ENCODE measurements around the gene PRDM16.

PRDM16 gene

DNA sequence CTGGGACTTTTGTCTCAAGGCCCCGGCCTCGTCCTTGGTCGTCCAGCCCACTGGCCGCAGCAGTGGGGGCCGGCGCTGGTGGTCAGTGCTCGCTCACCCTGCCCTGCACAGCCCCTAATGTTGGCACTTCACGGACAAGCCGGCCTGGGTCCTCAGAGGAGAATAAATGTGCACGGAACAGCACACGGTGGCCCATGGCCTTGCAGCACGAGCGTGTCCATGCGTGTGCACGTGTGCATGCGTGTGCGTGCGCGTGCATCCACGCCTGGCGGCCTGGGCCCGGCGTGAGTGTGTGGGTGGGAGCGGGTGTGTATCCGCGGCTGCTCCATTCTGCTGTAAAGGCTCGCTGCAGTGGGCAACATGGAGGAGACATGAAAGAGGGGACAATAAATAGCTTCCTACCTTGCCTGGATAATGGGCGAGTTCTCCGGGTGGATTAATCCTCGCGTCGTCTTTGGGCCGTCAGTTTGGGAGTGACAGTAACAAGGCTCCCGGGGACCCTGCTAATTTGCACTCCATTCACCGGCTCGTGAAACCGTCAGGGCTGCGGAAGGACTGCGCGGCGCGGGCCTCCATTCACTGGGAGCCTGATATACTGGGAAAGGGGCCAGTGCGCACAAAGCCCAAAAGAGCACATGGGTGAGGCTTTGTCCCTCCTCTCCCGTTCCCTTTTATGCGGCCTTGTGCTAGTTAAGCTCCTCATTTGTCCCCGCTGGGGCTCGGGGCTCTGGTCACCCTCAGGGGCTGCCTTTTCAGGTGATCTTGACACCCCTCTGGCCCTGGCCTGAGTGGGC lies 142.8 kb downstream of the PRDM16 start:
- Histone ChIP-seq H3K79me2 (ENCODE audit: insufficient read depth, low read length) (no peaks in the 10 kb centered on the region), H3K4me2 (ENCODE audit: insufficient read depth, low read length) (no peak overlapping the region), H2AFZ (ENCODE audit: low read depth, low read length) (no peak overlapping the region), H3K4me3 (ENCODE audit: low read depth in 1 of 2, low read length in 2 of 2) (no peak overlapping the region), H3K27ac (ENCODE audit: low read length) (no peak overlapping the region), H3K9ac (ENCODE audit: low read depth, low read length) (no peak overlapping the region), H3K9me3 (ENCODE audit: insufficient read depth, low read length, severe bottlenecking) (no peaks in the 10 kb centered on the region), H3K36me3 (ENCODE audit: insufficient read depth, low read length) (no peaks in the 10 kb centered on the region), H4K20me1 (ENCODE audit: insufficient read depth, low read length) (peaks cover 12% of the 10 kb centered on the region), H3K27me3 (ENCODE audit: insufficient read depth, low read length, poor library complexity) (no peaks in the 10 kb centered on the region), H3K4me1 (ENCODE audit: insufficient read depth, low read length) (no peaks in the 10 kb centered on the region)
- no peak for DNase-seq
- TF ChIP-seq, protein P1, sequence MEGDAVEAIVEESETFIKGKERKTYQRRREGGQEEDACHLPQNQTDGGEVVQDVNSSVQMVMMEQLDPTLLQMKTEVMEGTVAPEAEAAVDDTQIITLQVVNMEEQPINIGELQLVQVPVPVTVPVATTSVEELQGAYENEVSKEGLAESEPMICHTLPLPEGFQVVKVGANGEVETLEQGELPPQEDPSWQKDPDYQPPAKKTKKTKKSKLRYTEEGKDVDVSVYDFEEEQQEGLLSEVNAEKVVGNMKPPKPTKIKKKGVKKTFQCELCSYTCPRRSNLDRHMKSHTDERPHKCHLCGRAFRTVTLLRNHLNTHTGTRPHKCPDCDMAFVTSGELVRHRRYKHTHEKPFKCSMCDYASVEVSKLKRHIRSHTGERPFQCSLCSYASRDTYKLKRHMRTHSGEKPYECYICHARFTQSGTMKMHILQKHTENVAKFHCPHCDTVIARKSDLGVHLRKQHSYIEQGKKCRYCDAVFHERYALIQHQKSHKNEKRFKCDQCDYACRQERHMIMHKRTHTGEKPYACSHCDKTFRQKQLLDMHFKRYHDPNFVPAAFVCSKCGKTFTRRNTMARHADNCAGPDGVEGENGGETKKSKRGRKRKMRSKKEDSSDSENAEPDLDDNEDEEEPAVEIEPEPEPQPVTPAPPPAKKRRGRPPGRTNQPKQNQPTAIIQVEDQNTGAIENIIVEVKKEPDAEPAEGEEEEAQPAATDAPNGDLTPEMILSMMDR (IDR thresholded peaks at IDR 0.05; ENCODE audit: borderline replicate concordance, extremely low read depth, low read length, poor library complexity, severe bottlenecking), result no peak
- TF ChIP-seq EZH2 (IDR thresholded peaks at IDR 0.05; ENCODE audit: borderline replicate concordance, low read depth, low read length, severe bottlenecking), result no peak
- ATAC-seq (ENCODE audit: insufficient read depth, low read depth), result no peak

DNA sequence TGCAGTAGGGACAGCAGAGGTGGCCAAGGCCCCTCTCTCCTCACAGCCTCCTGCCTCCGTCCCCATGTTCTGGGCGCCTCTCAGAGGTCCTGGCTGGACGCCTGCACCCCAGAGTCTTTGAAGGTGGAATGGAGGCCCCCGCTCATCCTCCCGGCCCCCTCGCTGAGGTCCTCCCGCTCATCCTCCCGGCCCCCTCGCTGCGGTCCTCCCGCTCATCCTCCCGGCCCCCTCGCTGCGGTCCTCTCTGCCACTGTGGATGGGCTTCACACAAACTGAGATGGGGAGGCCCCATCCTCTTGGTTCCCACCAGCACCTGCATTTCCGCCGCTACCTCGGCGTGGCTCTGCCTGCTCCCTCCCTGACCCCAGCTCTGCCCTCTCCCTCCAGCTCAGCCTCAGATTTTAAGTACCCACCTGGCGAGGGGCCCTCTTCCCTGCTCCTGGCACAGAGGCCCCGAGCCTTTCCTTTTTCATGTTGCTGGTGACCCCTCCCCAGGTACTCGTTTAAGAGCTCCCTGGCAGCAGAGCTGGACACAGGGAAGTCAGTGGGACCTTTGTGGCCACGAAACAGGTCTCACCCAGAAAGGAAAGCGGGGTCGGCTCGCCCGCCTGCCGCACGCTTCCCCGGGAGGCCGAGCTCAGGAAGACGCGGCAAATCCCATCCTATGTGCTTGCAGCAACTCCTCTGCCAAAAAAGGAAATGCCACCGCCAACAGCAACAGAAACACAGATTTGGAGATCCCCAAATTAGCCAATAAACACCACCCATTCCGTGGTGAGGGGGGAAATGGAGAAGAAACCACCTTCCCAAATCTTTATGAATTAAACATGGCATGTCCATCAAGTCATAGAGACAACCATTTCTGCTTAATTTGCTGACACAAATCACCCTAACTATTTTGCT lies 143.7 kb downstream of the PRDM16 start:
- Histone ChIP-seq H3K4me1 (ENCODE audit: insufficient read depth, low read length) (no peaks in the 10 kb centered on the region), H3K4me3 (ENCODE audit: low read depth in 1 of 2, low read length in 2 of 2) (no peak overlapping the region), H3K9me3 (ENCODE audit: insufficient read depth, low read length, severe bottlenecking) (no peaks in the 10 kb centered on the region), H3K27ac (ENCODE audit: low read length) (no peak overlapping the region), H4K20me1 (ENCODE audit: insufficient read depth, low read length) (peaks cover 12% of the 10 kb centered on the region), H3K27me3 (ENCODE audit: insufficient read depth, low read length, poor library complexity) (no peaks in the 10 kb centered on the region), H2AFZ (ENCODE audit: low read depth, low read length) (no peak overlapping the region), H3K79me2 (ENCODE audit: insufficient read depth, low read length) (no peaks in the 10 kb centered on the region), H3K36me3 (ENCODE audit: insufficient read depth, low read length) (no peaks in the 10 kb centered on the region), H3K9ac (ENCODE audit: low read depth, low read length) (no peak overlapping the region), H3K4me2 (ENCODE audit: insufficient read depth, low read length) (no peak overlapping the region)
- ATAC-seq (ENCODE audit: insufficient read depth, low read depth) (no peak), DNase-seq (no peak)
- no peak for TF ChIP-seq EZH2 (IDR thresholded peaks at IDR 0.05; ENCODE audit: borderline replicate concordance, low read depth, low read length, severe bottlenecking)
- TF ChIP-seq, protein P1 (IDR thresholded peaks at IDR 0.05; ENCODE audit: borderline replicate concordance, extremely low read depth, low read length, poor library complexity, severe bottlenecking), result no peak

DNA sequence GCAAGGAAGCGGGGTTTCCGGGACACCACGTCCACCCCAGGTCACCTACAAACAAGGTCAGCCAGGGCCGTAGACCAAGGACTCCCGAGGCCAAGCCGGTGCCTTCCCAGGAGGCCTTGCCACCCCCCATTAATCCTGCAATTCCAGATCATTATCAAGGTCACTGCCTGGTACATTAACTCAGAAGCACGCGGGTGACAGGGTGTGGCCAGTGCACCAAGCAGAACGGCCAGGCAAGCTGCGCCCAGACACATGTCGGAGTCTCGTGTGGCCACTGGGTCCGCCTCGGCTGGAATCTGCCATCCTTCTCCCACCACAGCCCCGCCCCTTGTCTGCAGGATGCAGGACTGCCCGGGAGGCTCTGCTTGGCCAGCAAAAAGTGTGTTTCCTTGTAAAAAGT lies 144.7 kb downstream of the PRDM16 start:
- no peaks in the 10 kb centered on the region for H3K79me2 ChIP-seq (ENCODE audit: insufficient read depth, low read length)
- no peaks in the 10 kb centered on the region for H3K27me3 ChIP-seq (ENCODE audit: insufficient read depth, low read length, poor library complexity)
- H3K36me3 ChIP-seq (ENCODE audit: insufficient read depth, low read length), result no peaks in the 10 kb centered on the region
- H3K9me3 ChIP-seq (ENCODE audit: insufficient read depth, low read length, severe bottlenecking), result no peaks in the 10 kb centered on the region
- no peaks in the 10 kb centered on the region for H3K4me1 ChIP-seq (ENCODE audit: insufficient read depth, low read length)
- H3K27ac ChIP-seq (ENCODE audit: low read length), result no peak overlapping the region
- no peak overlapping the region for H3K4me3 ChIP-seq (ENCODE audit: low read depth in 1 of 2, low read length in 2 of 2)
- DNase-seq (no peak), ATAC-seq (ENCODE audit: insufficient read depth, low read depth) (no peak)
- H2AFZ ChIP-seq (ENCODE audit: low read depth, low read length), result no peak overlapping the region
- peaks cover 16% of the 10 kb centered on the region for H4K20me1 ChIP-seq (ENCODE audit: insufficient read depth, low read length)
- H3K4me2 ChIP-seq (ENCODE audit: insufficient read depth, low read length), result no peak overlapping the region
- no peak overlapping the region for H3K9ac ChIP-seq (ENCODE audit: low read depth, low read length)
- TF ChIP-seq EZH2 (IDR thresholded peaks at IDR 0.05; ENCODE audit: borderline replicate concordance, low read depth, low read length, severe bottlenecking), result no peak
- TF ChIP-seq, protein P1 (IDR thresholded peaks at IDR 0.05; ENCODE audit: borderline replicate concordance, extremely low read depth, low read length, poor library complexity, severe bottlenecking), result no peak
